Measurements from ENCODE around the gene MYD88. TPM values are rescaled to one million over a fixed set of nuclear protein-coding genes. Genes with fewer than 3 reads are reported as not detected.
A peak's percentile ranks its signal among the peaks of the same experiment; 100 is the strongest.

MYD88 gene
- polyA plus RNA-seq, 3 donors, result 286 to 427 (median 398) TPM

GRCh38 chr3:38186781-38187180 is 48.3 kb downstream of the MYD88 start:
- no CpG with 5 or more reads among the region's 1 CpG for WGBS (ENCODE audit: insufficient coverage)
- Histone ChIP-seq H2AFZ (ENCODE audit: insufficient read depth, low read depth, low read length, poor library complexity, severe bottlenecking) (no peak overlapping the region), H3K4me3 (replicated peaks in 1 of 3; ENCODE audit: low read depth in 2 of 3, low read length in 3 of 3) (no peak overlapping the region), H3K4me2 (replicated peaks; ENCODE audit: extremely low read depth, low read length, poor library complexity, severe bottlenecking) (no peak overlapping the region), H3K4me1 (ENCODE audit: control insufficient read depth in 1 of 2, insufficient read depth in 2 of 2, low read length in 2 of 2) (no peaks in the 10 kb centered on the region), H3K9me3 (replicated peaks in 1 of 2; ENCODE audit: control insufficient read depth in 1 of 2, insufficient read depth in 1 of 2, low read length in 2 of 2) (no peaks in the 10 kb centered on the region), H4K20me1 (ENCODE audit: insufficient read depth, low read length) (peaks cover 66% of the 10 kb centered on the region), H3K9ac (ENCODE audit: insufficient read depth, low read length, poor library complexity, severe bottlenecking) (no peak overlapping the region), H3K79me2 (ENCODE audit: insufficient read depth, low read length) (peaks cover 9% of the 10 kb centered on the region), H3K27ac (ENCODE audit: low read depth in 1 of 2, low read length in 2 of 2) (no peak overlapping the region), H3K27me3 (ENCODE audit: control insufficient read depth in 2 of 2, insufficient read depth in 2 of 2, low read length in 2 of 2) (no peaks in the 10 kb centered on the region), H3K36me3 (replicated peaks in 1 of 2; ENCODE audit: control insufficient read depth in 1 of 2, insufficient read depth in 2 of 2, low read length in 2 of 2) (peaks cover 39 to 76% of the 10 kb centered on the region in 2 donors)
- peaks cover 6% of the 10 kb centered on the region for H3K4me1 Mint-ChIP-seq
- no peaks in the 10 kb centered on the region for H3K27me3 Mint-ChIP-seq (ENCODE audit: low read depth in 3 of 3)
- H3K27ac Mint-ChIP-seq, result no peak overlapping the region
- no peak for DNase-seq
- peaks cover 2 to 12% (median 5%) of the 10 kb centered on the region in 7 donors for H3K9me3 Mint-ChIP-seq
- H3K36me3 Mint-ChIP-seq, result peaks cover 48 to 50% of the 10 kb centered on the region in 2 donors
- H3K4me3 Mint-ChIP-seq, result no peak overlapping the region
- intact Hi-C loops (cut with micrococcal nuclease), result no loop called here
- no peak for TF ChIP-seq CTCF (IDR thresholded peaks at IDR 0.05)

- Histone ChIP-seq H3K79me2 (ENCODE audit: insufficient read depth, low read length) (no peaks in the 10 kb centered on the region), H2AFZ (ENCODE audit: insufficient read depth, low read depth, low read length, poor library complexity, severe bottlenecking) (no peak overlapping the region), H3K4me2 (replicated peaks; ENCODE audit: extremely low read depth, low read length, poor library complexity, severe bottlenecking) (no peak overlapping the region), H4K20me1 (ENCODE audit: insufficient read depth, low read length) (peaks cover 49% of the 10 kb centered on the region), H3K27me3 (ENCODE audit: control insufficient read depth in 2 of 2, insufficient read depth in 2 of 2, low read length in 2 of 2) (no peaks in the 10 kb centered on the region), H3K4me3 (replicated peaks in 1 of 3; ENCODE audit: low read depth in 2 of 3, low read length in 3 of 3) (no peak overlapping the region), H3K9me3 (replicated peaks in 1 of 2; ENCODE audit: control insufficient read depth in 1 of 2, insufficient read depth in 1 of 2, low read length in 2 of 2) (no peaks in the 10 kb centered on the region), H3K36me3 (replicated peaks in 1 of 2; ENCODE audit: control insufficient read depth in 1 of 2, insufficient read depth in 2 of 2, low read length in 2 of 2) (peaks cover 55 to 86% of the 10 kb centered on the region in 2 donors), H3K4me1 (ENCODE audit: control insufficient read depth in 1 of 2, insufficient read depth in 2 of 2, low read length in 2 of 2) (no peaks in the 10 kb centered on the region), H3K9ac (ENCODE audit: insufficient read depth, low read length, poor library complexity, severe bottlenecking) (no peak overlapping the region), H3K27ac (ENCODE audit: low read depth in 1 of 2, low read length in 2 of 2) (no peak overlapping the region)
- Mint-ChIP-seq H3K36me3 (peaks cover 53 to 60% of the 10 kb centered on the region in 2 donors), H3K4me1 (peaks cover 2% of the 10 kb centered on the region), H3K27ac (peak overlapping the region in 1 of 7 donors; percentile 65), H3K4me3 (no peak overlapping the region), H3K27me3 (ENCODE audit: low read depth in 3 of 3) (no peaks in the 10 kb centered on the region), H3K9me3 (peaks cover 2 to 8% (median 4%) of the 10 kb centered on the region in 7 donors)
- no peak for TF ChIP-seq CTCF (IDR thresholded peaks at IDR 0.05)
- DNase-seq, result no peak
- intact Hi-C loops (cut with micrococcal nuclease), result no loop called here
Measured at GRCh38 chr3:38190481-38190881, 52.0 kb downstream of the MYD88 start.

Small RNAs within 50 kb of the gene (small RNA-seq; reads per million reads assigned to genes)
- not detected for gene RF00019 (ENCODE audit: insufficient read length, low read depth)

Other genes starting within 250 kb of the MYD88 start
- 10 to 100 TPM in 1 of 3 donors, 1 to 10 TPM in 2; 4.4 to 29.1 (median 7.4) TPM for gene VILL, start 147.9 kb upstream of the MYD88 start, polyA plus RNA-seq
- gene PLCD1, start 109.0 kb upstream of the MYD88 start, polyA plus RNA-seq, result 1 to 10 TPM; 4.1 to 6.4 (median 6.0) TPM
- gene DLEC1, start 99.5 kb upstream of the MYD88 start, polyA plus RNA-seq, result under 1 TPM; 0.11 to 0.81 (median 0.14) TPM
- 100 to 1,000 TPM; 123 to 268 (median 133) TPM for gene ACAA1, start 1.5 kb upstream of the MYD88 start, polyA plus RNA-seq
- 10 to 100 TPM in 2 of 3 donors, 1 to 10 TPM in 1; 9.4 to 20.3 (median 12.3) TPM for gene OXSR1, start 26.9 kb downstream of the MYD88 start, polyA plus RNA-seq
- gene SLC22A13, start 127.2 kb downstream of the MYD88 start, polyA plus RNA-seq, result under 1 TPM in 1 of 3 donors, not detected in 2; 0.19 TPM
- gene SLC22A14, start 143.6 kb downstream of the MYD88 start, polyA plus RNA-seq, result under 1 TPM in 1 of 3 donors, not detected in 2; 0.45 TPM
- under 1 TPM; 0.60 to 1.00 (median 0.74) TPM for gene XYLB, start 208.1 kb downstream of the MYD88 start, polyA plus RNA-seq

All from CD14-positive monocyte (primary cell).